BLaER1 (cell line): ENCODE measurements around the gene FABP3.

ENCODE experiments used
- H3K27ac ChIP-seq: shearing (Covaris generic); formaldehyde crosslinking; 2 replicates; pipeline ENCODE4 v1.8.1; 2022
- H3K27me3 ChIP-seq: shearing (Covaris generic); formaldehyde crosslinking; 2 replicates; pipeline ENCODE4 v1.8.1; 2022
- H3K36me3 ChIP-seq: shearing (Covaris generic); formaldehyde crosslinking; 2 replicates; pipeline ENCODE4 v1.8.1; 2022
- H3K4me1 ChIP-seq: shearing (Covaris generic); formaldehyde crosslinking; 2 replicates; pipeline ENCODE4 v1.8.1; 2022
- H3K4me2 ChIP-seq: shearing (Covaris generic); formaldehyde crosslinking; 2 replicates; pipeline ENCODE4 v1.8.1; 2022
- H3K4me3 ChIP-seq: shearing (Covaris generic); formaldehyde crosslinking; 2 replicates; pipeline ENCODE4 v1.8.1; 2022
- H3K9ac ChIP-seq: shearing (Covaris generic); formaldehyde crosslinking; 2 replicates; pipeline ENCODE4 v1.8.1; 2022
- H3K9me3 ChIP-seq: shearing (Covaris generic); formaldehyde crosslinking; 2 replicates; pipeline ENCODE4 v1.8.1; 2022
- H4K20me1 ChIP-seq: shearing (Covaris generic); formaldehyde crosslinking; 2 replicates; pipeline ENCODE4 v1.8.1; 2022
- Cebpa-rat ChIP-seq: shearing (Covaris generic); IDR thresholded peaks from 2 replicates; pipeline ENCODE4 v1.8.1; 2022

Gene FABP3

DNA sequence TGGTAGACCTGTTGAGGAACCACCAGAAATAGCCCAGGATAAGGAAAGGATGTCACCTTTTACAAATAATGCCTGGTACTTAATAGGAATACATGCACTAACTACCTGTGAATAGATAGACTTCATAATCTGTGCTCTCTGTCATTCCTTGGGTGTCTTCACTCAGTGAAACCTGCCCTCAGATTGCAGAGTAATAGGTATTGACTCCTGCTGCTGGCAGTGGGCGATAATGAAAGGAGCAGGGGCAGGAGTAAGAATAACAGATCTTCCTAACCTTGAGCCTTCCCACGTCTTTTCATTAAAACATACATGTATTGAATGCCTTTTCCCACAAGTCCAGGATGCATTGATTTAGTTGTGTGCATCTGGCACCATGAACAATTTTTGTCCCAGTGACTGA lies 16.4 kb downstream of the FABP3 start:
- no peak for TF ChIP-seq Cebpa-rat
- Histone ChIP-seq H3K9ac (no peak overlapping the region), H3K4me3 (no peak overlapping the region), H3K4me1 (no peaks in the 10 kb centered on the region), H3K36me3 (peaks cover 75% of the 10 kb centered on the region), H3K9me3 (no peaks in the 10 kb centered on the region), H4K20me1 (no peaks in the 10 kb centered on the region), H3K4me2 (no peak overlapping the region), H3K27me3 (no peaks in the 10 kb centered on the region), H3K27ac (no peak overlapping the region)

DNA sequence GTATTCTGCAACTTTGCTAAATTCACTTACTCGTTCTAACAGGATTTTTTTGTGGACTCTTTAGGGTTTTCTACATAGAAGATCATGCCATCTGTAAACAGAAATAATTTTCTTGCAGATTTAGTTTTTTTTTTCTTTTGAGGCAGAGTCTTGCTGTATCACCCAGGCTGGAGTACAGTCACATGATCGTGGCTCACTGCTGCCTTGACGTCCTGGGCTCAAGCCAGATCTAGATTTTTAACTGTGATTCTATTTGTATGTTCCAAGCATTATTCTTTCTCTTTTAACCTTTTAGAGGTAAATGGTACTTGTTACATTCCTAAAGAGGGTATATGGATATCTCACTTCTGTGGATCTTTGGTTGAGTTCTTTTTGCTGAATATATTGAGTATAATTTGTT lies 18.6 kb downstream of the FABP3 start:
- H3K4me2 ChIP-seq = no peak overlapping the region
- no peaks in the 10 kb centered on the region for H3K4me1 ChIP-seq
- H3K36me3 ChIP-seq = peaks cover 71% of the 10 kb centered on the region
- no peak overlapping the region for H3K27ac ChIP-seq
- H3K4me3 ChIP-seq = no peak overlapping the region
- no peak for TF ChIP-seq Cebpa-rat
- no peaks in the 10 kb centered on the region for H4K20me1 ChIP-seq
- no peaks in the 10 kb centered on the region for H3K9me3 ChIP-seq
- no peaks in the 10 kb centered on the region for H3K27me3 ChIP-seq
- no peak overlapping the region for H3K9ac ChIP-seq

DNA sequence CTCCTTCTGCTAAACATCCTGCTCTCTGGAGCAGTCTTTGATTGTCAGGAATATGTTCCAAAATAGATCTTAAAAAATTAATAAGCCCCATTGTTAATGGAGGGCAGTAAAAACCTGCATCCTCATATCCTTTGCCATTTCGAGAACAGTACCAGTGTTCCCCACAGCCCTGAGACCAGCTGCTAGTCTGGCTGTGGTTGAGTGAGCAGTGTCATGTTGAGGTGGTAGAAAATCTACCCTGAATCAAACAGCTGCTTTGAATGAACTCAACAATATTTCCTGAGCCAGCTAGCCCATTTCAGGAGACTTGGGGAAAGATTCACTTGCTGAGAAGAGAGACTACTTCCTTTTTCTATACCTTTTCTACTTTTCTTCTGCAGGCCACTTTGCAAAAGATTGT lies 24.4 kb downstream of the FABP3 start:
- H3K4me1 ChIP-seq = peaks cover 17% of the 10 kb centered on the region
- no peaks in the 10 kb centered on the region for H3K9me3 ChIP-seq
- H3K27ac ChIP-seq = no peak overlapping the region
- no peak overlapping the region for H3K4me3 ChIP-seq
- peaks cover 65% of the 10 kb centered on the region for H3K36me3 ChIP-seq
- peak overlapping the region; percentile 34 for H3K4me2 ChIP-seq
- H4K20me1 ChIP-seq = 0 out of 2 replicates have a peak, but pooled peaks cover 11% of the 10 kb centered on the region
- H3K27me3 ChIP-seq = no peaks in the 10 kb centered on the region
- H3K9ac ChIP-seq = no peak overlapping the region
- TF ChIP-seq Cebpa-rat = no peak

DNA sequence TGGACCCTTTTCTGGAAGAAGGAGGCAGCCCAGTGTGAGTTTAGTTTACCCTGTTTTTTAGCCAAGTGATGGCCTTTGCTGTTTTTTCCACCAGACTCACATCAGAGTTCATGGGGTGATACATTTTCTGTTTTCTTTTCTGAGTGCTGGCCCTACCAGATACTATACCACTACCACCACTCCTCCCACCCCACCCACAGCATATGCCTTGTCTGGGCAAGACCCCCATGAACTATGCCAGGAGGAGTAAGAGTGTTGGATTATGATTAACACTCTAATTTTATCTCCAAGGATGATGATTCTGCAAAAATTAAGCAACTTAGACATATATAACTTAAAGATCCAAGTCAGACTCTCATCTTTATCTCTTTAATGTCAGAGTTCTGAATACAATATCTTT lies 26.1 kb downstream of the FABP3 start:
- H3K4me3 ChIP-seq = no peak overlapping the region
- no peak overlapping the region for H3K4me2 ChIP-seq
- peaks cover 17% of the 10 kb centered on the region for H3K4me1 ChIP-seq
- H3K27me3 ChIP-seq = no peaks in the 10 kb centered on the region
- H3K9ac ChIP-seq = no peak overlapping the region
- 0 out of 2 replicates have a peak, but pooled peaks cover 11% of the 10 kb centered on the region for H4K20me1 ChIP-seq
- no peak for TF ChIP-seq Cebpa-rat
- no peak overlapping the region for H3K27ac ChIP-seq
- H3K36me3 ChIP-seq = peaks cover 64% of the 10 kb centered on the region
- H3K9me3 ChIP-seq = no peaks in the 10 kb centered on the region

DNA sequence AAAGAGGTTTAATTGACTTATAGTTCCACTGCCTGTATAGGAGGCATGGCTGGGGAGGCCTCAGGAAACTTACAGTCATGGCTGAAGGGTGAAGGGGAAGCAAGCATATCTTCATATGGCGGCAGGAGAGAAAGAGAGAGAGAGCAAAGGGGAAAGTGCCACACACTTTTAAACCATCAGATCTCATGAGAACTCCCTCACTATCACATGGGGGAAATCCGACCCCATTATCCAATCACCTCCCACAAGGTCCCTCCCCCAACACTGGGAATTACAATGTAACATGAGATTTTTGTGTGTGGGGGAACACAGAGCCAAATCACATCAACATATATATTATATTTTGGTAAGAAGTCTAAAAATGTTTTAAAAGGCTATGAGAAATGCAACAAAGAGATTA lies 27.2 kb downstream of the FABP3 start:
- no peaks in the 10 kb centered on the region for H3K9me3 ChIP-seq
- no peaks in the 10 kb centered on the region for H3K27me3 ChIP-seq
- H3K4me2 ChIP-seq = no peak overlapping the region
- H3K36me3 ChIP-seq = peaks cover 52% of the 10 kb centered on the region
- no peak overlapping the region for H3K4me3 ChIP-seq
- no peak for TF ChIP-seq Cebpa-rat
- no peak overlapping the region for H3K27ac ChIP-seq
- H3K4me1 ChIP-seq = peaks cover 17% of the 10 kb centered on the region
- H4K20me1 ChIP-seq = 0 out of 2 replicates have a peak, but pooled peaks cover 11% of the 10 kb centered on the region
- H3K9ac ChIP-seq = no peak overlapping the region

DNA sequence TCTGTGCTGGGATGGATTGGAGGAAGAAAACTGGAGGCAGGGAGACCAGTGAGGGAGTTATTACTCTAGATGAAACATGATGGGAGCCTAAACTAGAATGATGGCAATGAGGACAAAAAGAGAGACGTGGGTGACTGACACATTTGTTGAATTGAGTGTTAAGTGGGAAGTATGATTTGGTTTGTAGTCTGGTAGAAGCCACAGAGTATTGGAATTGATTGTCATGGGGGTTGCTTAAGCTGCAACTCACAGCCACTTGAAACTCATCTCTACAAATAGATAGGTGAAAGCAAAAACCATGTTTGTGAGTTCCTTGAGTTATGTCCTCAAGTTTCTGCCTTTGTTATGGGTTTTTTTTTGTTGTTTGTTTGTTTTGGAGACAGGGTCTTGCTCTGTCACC lies 28.4 kb downstream of the FABP3 start:
- no peak overlapping the region for H3K27ac ChIP-seq
- H3K27me3 ChIP-seq = no peaks in the 10 kb centered on the region
- H4K20me1 ChIP-seq = 0 out of 2 replicates have a peak, but pooled peaks cover 11% of the 10 kb centered on the region
- no peak overlapping the region for H3K4me3 ChIP-seq
- peaks cover 50% of the 10 kb centered on the region for H3K36me3 ChIP-seq
- peaks cover 17% of the 10 kb centered on the region for H3K4me1 ChIP-seq
- TF ChIP-seq Cebpa-rat = no peak
- no peaks in the 10 kb centered on the region for H3K9me3 ChIP-seq
- no peak overlapping the region for H3K9ac ChIP-seq
- H3K4me2 ChIP-seq = no peak overlapping the region

DNA sequence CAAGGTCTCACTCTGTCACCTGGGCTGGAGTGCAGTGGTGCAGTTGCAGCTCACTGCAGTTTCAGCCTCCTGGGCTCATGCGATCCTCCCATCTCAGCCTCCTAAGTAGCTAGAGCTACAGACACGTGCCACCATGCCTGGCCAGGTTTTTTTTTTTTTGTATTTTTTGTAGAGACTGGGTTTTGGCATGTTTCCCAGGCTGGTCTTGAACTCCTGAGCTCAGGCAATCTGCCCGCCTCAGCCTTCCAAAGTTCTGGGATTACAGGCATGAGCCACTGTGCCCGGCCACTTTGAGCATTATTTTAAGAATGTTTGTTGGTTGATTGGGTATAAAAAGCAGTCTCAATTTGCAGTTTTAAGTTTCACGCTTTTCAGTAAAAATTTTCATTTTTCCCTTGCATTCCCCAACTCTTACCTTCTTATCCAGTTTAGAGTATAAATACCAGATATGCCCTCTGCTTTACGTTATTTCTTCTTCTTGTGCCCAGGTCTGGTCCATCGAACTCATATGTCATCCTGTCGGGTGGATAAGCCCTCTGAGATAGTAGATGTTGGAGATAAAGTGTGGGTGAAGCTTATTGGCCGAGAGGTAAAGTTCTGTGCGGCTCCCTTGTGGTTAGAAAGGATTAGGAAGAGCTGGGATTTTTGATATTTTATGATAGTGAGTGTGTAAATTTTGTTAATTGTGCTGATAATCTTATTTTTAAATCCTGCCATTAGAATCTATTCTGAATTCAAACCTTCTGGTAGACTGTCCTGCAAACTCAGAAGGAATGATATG lies 36.0 kb downstream of the FABP3 start:
- Histone ChIP-seq H3K9ac (no peak overlapping the region), H3K4me2 (no peak overlapping the region), H3K4me3 (no peak overlapping the region), H3K27me3 (no peaks in the 10 kb centered on the region), H3K36me3 (peaks cover 24% of the 10 kb centered on the region), H3K27ac (no peak overlapping the region), H3K9me3 (no peaks in the 10 kb centered on the region), H4K20me1 (peaks cover 11% of the 10 kb centered on the region; the same call in 1 of the 2 replicates), H3K4me1 (peaks cover 10% of the 10 kb centered on the region)
- no peak for TF ChIP-seq Cebpa-rat

DNA sequence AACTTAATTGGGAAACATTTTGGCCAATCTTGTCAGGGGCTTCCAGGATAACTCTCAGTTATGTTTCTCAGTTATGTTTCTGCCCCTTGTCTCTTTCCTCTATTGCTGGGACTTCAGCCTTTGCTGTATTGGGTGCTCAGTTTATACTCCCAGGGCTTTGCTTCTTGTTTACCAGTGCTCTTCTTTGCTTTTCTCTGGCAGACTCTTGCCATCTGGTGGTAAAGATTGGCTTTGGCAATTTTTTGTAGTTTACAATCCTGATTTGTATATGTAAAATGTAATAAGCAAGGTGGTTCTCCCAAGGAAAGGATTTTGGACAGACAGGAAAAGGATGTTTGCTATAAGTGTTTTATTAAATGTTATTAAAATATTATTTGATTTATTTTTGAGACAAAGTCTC lies 37.9 kb downstream of the FABP3 start:
- Histone ChIP-seq H3K9me3 (no peaks in the 10 kb centered on the region), H3K4me3 (no peak overlapping the region), H3K27ac (no peak overlapping the region), H3K36me3 (peaks cover 23% of the 10 kb centered on the region), H3K9ac (no peak overlapping the region), H4K20me1 (peaks cover 11% of the 10 kb centered on the region; the same call in 1 of the 2 replicates), H3K4me1 (peaks cover 10% of the 10 kb centered on the region), H3K4me2 (no peak overlapping the region), H3K27me3 (no peaks in the 10 kb centered on the region)
- TF ChIP-seq Cebpa-rat = no peak

DNA sequence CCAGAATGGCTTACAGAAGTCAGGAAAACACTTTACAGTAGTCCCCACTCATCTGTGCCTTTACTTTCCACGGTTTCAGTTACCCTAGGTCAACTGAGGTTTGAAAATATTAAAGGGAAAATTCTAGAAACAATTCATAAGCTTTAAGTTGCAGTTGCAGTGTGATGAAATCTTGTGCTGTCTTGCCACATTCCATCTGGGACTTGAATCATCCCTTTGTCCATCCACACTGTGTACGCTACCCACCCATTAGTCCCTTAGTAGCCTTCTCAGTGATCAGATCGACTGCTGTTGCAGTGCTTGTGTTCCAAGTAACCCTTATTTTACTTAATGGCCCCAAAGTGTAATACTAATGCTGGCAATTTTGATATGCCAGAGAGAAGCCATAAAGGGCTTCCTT lies 45.5 kb downstream of the FABP3 start:
- Histone ChIP-seq H3K27me3 (no peaks in the 10 kb centered on the region), H4K20me1 (peaks cover 7% of the 10 kb centered on the region; the same call in 1 of the 2 replicates), H3K9ac (no peak overlapping the region), H3K27ac (no peak overlapping the region), H3K4me2 (no peak overlapping the region), H3K4me3 (no peak overlapping the region), H3K4me1 (no peaks in the 10 kb centered on the region), H3K36me3 (peaks cover 25% of the 10 kb centered on the region), H3K9me3 (no peaks in the 10 kb centered on the region)
- TF ChIP-seq Cebpa-rat = no peak

DNA sequence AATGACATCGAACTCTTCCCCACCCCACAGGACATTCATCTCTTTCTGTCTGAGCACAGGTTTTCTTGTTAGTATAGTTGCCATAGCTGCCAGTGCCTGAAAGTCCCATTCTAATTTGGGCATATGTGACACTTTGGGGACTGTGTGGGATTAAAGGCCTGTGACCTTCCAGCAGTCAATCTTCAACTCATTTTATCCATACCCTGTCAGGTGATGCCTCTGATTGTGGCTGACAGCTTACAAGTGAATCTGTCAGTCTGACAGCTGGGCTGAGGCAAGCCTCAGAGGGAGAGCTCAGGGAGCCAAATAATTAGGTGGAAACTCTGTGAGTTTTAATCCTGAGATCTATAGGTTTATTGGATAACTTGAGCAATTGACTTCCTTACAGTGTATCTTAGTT lies 46.4 kb downstream of the FABP3 start:
- Histone ChIP-seq H4K20me1 (peaks cover 7% of the 10 kb centered on the region; the same call in 1 of the 2 replicates), H3K9me3 (no peaks in the 10 kb centered on the region), H3K36me3 (peaks cover 33% of the 10 kb centered on the region), H3K4me1 (no peaks in the 10 kb centered on the region), H3K27ac (no peak overlapping the region), H3K27me3 (no peaks in the 10 kb centered on the region), H3K4me2 (no peak overlapping the region), H3K4me3 (no peak overlapping the region), H3K9ac (no peak overlapping the region)
- TF ChIP-seq Cebpa-rat = no peak

DNA sequence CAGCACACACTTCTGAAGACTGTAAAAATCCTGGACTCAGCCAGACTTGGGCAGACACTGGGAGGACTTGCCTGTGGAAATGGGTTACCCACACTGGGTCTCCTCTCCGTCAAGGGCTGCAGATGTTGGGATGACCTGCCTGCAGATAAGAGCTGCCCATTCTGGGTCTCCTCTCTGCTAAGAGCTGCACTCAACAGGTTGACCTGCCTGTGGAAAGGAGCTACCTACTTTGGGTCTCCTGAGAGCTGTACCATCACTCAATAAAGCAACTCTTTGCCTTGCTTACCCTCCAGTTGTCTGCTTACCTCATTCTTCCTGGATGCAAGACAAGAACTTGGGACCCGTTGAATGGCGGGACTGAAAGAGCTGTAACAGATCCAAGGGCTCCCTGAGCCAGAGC lies 47.9 kb downstream of the FABP3 start:
- Histone ChIP-seq H3K27me3 (no peaks in the 10 kb centered on the region), H3K9me3 (no peaks in the 10 kb centered on the region), H3K4me3 (no peak overlapping the region), H3K9ac (no peak overlapping the region), H4K20me1 (peaks cover 7% of the 10 kb centered on the region; the same call in 1 of the 2 replicates), H3K36me3 (peaks cover 48% of the 10 kb centered on the region), H3K4me2 (no peak overlapping the region), H3K27ac (no peak overlapping the region), H3K4me1 (no peaks in the 10 kb centered on the region)
- no peak for TF ChIP-seq Cebpa-rat
